ENCODE data around the gene FHIP1A. TPM values are rescaled to one million over a fixed set of nuclear protein-coding genes. Genes with fewer than 3 reads are reported as not detected.

Gene FHIP1A
- total and polyA plus RNA-seq, 2 of the 8 experiments (the other 6 are each of a cell fraction or from before 2014, with no cell fraction given), result 17.9 to 75.2 TPM

DNA sequence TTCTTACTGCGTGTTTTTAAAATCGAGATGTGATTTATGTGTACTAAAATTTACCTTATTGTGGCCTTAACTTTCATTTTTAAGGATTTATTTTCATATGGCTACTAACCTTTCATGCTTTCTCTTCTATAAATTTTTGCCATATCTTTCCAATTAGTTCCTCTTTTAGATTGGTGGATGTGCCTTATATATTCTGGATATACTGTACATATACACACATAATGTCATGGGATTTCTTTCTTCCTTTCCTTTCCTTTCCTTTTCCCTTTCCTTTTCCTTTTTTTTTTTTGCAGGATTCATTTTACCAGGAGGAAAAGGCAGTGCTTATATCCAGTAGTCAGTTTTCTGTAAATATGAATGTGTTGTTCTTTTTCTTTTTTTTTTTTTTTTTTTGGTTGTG is 37.2 kb downstream of the FHIP1A start:
- ChIA-PET POLR2A (ENCODE audit: partially characterized antibody) (interaction anchor here (0.6 kb wide), 1 partner anchor 111 kb away, joined by 3 read pairs; no protein-coding TSS in a partner anchor), CTCF (ENCODE audit: partially characterized antibody) (no interaction called here)
- Histone ChIP-seq H2BK20ac (ENCODE audit: low read length) (no peak overlapping the region), H2AFZ (ENCODE audit: low read length) (no peak overlapping the region), H3K4me1 (replicated peaks in 1 of 4; ENCODE audit: control insufficient read depth in 3 of 4, insufficient read depth in 4 of 4, low read length in 3 of 4) (peaks cover 3 to 10% (median 8%) of the 10 kb centered on the region in 4 experiments; a peak in 6 of 7 replicates), H3K79me1 (ENCODE audit: low read depth, low read length) (no peaks in the 10 kb centered on the region; the same call in 1 of the 2 replicates), H3K56ac (replicated peaks; ENCODE audit: insufficient read length, low read depth, low read length) (no peak overlapping the region), H4K5ac (ENCODE audit: insufficient read length, low read depth, low read length) (no peak overlapping the region), H3K4ac (replicated peaks; ENCODE audit: insufficient read length, low read depth, low read length) (no peak overlapping the region), H3K14ac (ENCODE audit: insufficient read length) (no peak overlapping the region), H3K4me3 (ENCODE audit: extremely low read depth in 1 of 4, insufficient read depth in 2 of 4, low read depth in 3 of 4, low read length in 4 of 4) (no peak overlapping the region), H3K18ac (ENCODE audit: extremely low read depth, low read length) (no peak overlapping the region), H4K8ac (ENCODE audit: extremely low read depth, insufficient read depth, low read length) (no peak overlapping the region), H3K4me2 (ENCODE audit: insufficient read depth in 1 of 2, low read depth in 2 of 2, low read length in 2 of 2) (no peak overlapping the region), H3K27me3 (replicated peaks in 1 of 4; ENCODE audit: control insufficient read depth in 3 of 4, extremely low read depth in 1 of 4, insufficient read depth in 3 of 4, low read length in 3 of 4) (no peaks in the 10 kb centered on the region), H3K36me3 (ENCODE audit: control insufficient read depth in 2 of 4, insufficient read depth in 4 of 4, low read length in 3 of 4) (no peaks in the 10 kb centered on the region), H2BK12ac (ENCODE audit: low read depth, low read length) (no peak overlapping the region), H3K79me2 (ENCODE audit: control insufficient read depth in 1 of 2, insufficient read depth in 2 of 2, low read length in 2 of 2) (peaks cover 4 to 96% of the 10 kb centered on the region in 2 experiments; a peak in 3 of 4 replicates), H4K20me1 (replicated peaks in 1 of 2; ENCODE audit: control insufficient read depth in 1 of 2, insufficient read depth in 2 of 2, low read length in 2 of 2) (peaks cover 0 to 2% of the 10 kb centered on the region in 2 experiments), H2BK120ac (replicated peaks; ENCODE audit: low read depth, low read length) (no peak overlapping the region), H2AK5ac (ENCODE audit: low read depth, low read length) (no peak overlapping the region), H3K9me3 (ENCODE audit: insufficient read depth in 2 of 2, low read depth in 1 of 2, low read length in 1 of 2) (no peaks in the 10 kb centered on the region), H3K27ac (ENCODE audit: low read depth, low read length) (no peak overlapping the region), H3K23ac (ENCODE audit: insufficient read length) (no peak overlapping the region), H2BK5ac (ENCODE audit: low read depth, low read length) (no peak overlapping the region), H4K91ac (replicated peaks; ENCODE audit: insufficient read length, low read length) (no peak overlapping the region), H3K23me2 (ENCODE audit: low read depth, low read length) (no peaks in the 10 kb centered on the region; the same call in 1 of the 2 replicates), H2BK15ac (ENCODE audit: low read length) (no peak overlapping the region), H3K9ac (replicated peaks in 1 of 4; ENCODE audit: extremely low read depth in 1 of 4, low read depth in 3 of 4, low read length in 3 of 4) (no peak overlapping the region)
- WGBS, 2 experiments (ENCODE audit: extremely low coverage in 1 of 2, insufficient coverage in 1 of 2, insufficient read length in 1 of 2, insufficient replicate concordance in 2 of 2, low coverage in 1 of 2, low lambda C conversion rate in 2 of 2, missing lambda C conversion rate in 1 of 2), result 98% methylated on average over 2 of the region's 2 CpGs; no CpG with 5 or more reads in 1 of the 2 experiments
- FAIRE-seq (no peak), DNase-seq (ENCODE audit: low read depth in 1 of 2, low spot score in 2 of 2) (no peak)
- no peak for TF ChIP-seq SIN3A (conservative IDR thresholded peaks at IDR 0.05 in 1 of 2, IDR thresholded peaks at IDR 0.05 in 1 of 2; ENCODE audit: low read depth in 1 of 2, low read length in 2 of 2)
- TF ChIP-seq MAFK (IDR thresholded peaks at IDR 0.05; ENCODE audit: low read depth, low read length), result no peak
- no peak for TF ChIP-seq SUZ12 (IDR thresholded peaks at IDR 0.05; ENCODE audit: low read length)
- no peak for TF ChIP-seq POLR2A (IDR thresholded peaks at IDR 0.05; ENCODE audit: control extremely low read depth in 1 of 2, low read depth in 2 of 2, low read length in 2 of 2)
- no peak for TF ChIP-seq CHD2 (IDR thresholded peaks at IDR 0.05; ENCODE audit: low read length)
- no peak for TF ChIP-seq RBBP5 (IDR thresholded peaks at IDR 0.05; ENCODE audit: borderline replicate concordance, low read depth, low read length)
- TF ChIP-seq ASH2L (IDR thresholded peaks at IDR 0.05; ENCODE audit: low read length), result no peak
- TF ChIP-seq TCF12 (IDR thresholded peaks at IDR 0.05; ENCODE audit: low read depth, low read length), result no peak
- no peak for TF ChIP-seq YY1 (IDR thresholded peaks at IDR 0.05; ENCODE audit: low read depth, low read length)
- no peak for TF ChIP-seq PHF8 (conservative IDR thresholded peaks at IDR 0.05; ENCODE audit: low read depth, low read length)
- TF ChIP-seq CTBP2 (IDR thresholded peaks at IDR 0.05; ENCODE audit: borderline replicate concordance, insufficient read depth, insufficient read length, low read length), result no peak
- TF ChIP-seq BRCA1 (IDR thresholded peaks at IDR 0.05; ENCODE audit: low read depth, low read length), result no peak
- no peak for TF ChIP-seq SIX5 (IDR thresholded peaks at IDR 0.05; ENCODE audit: low read depth, low read length)
- no peak for TF ChIP-seq EP300 (IDR thresholded peaks at IDR 0.05; ENCODE audit: borderline replicate concordance in 1 of 2, low read depth in 2 of 2, low read length in 2 of 2)
- TF ChIP-seq EGR1 (IDR thresholded peaks at IDR 0.05; ENCODE audit: borderline replicate concordance, low read depth, low read length), result no peak

Measured in H1 (cell line).